HEK293 (cell line): Measurements from ENCODE around the gene LMF1.

Experiments used
- CTCF ChIA-PET: fragments of 350-600 bp; formaldehyde crosslinking; extraction: SDS; loops from one replicate; lab custom pipeline; 2021; ENCODE audit warnings: antibody characterized with exemption; lab: Yijun Ruan, JAX
- POLR2A ChIA-PET: fragments of 300-600 bp; formaldehyde crosslinking; extraction: SDS; loops from one replicate; lab custom pipeline; 2020; ENCODE audit warnings: antibody characterized with exemption, inconsistent platforms; lab: Yijun Ruan, JAX
- H3K27ac ChIP-seq: fragments of 200-500 bp; sonication (Bioruptor generic); 2 replicates; pipeline ENCODE4 v1.5.1; 2014; ENCODE audit warnings: low read depth, low read length, control low read depth, inconsistent platforms; ENCODE audit errors: extremely low read depth
- H3K36me3 ChIP-seq, 2 experiments: fragments of 200-500 bp in 1 of 2; sonication (Bioruptor generic) in 1 of 2; 1 replicate in 1 of 2; 2 replicates in 1 of 2; pipeline ENCODE4 v1.5.1; 2014 to 2017; ENCODE audit warnings: inconsistent platforms in 2 of 2, low read length in 2 of 2; ENCODE audit not compliant: control insufficient read depth in 2 of 2, insufficient read depth in 1 of 2
- H3K4me1 ChIP-seq: fragments of 200-500 bp; sonication (Bioruptor generic); 2 replicates; pipeline ENCODE4 v1.5.1; 2014; ENCODE audit warnings: mild to moderate bottlenecking, low read length, inconsistent platforms; ENCODE audit not compliant: control insufficient read depth, insufficient read depth
- H3K4me3 ChIP-seq: 2 replicates; pipeline ENCODE4 v1.5.1; 2011; ENCODE audit warnings: low read depth, mild to moderate bottlenecking, control low read depth, low read length, moderate library complexity
- H3K9me3 ChIP-seq: fragments of 200-500 bp; sonication (Bioruptor generic); 2 replicates; pipeline ENCODE4 v1.5.1; 2014; ENCODE audit warnings: low read depth, low read length, inconsistent platforms; ENCODE audit not compliant: control insufficient read depth, insufficient read depth
- BCL6B ChIP-seq: fragments of 450-650 bp; formaldehyde crosslinking; IDR thresholded peaks from 2 replicates; pipeline ENCODE4 v1.5.1; 2017; ENCODE audit warnings: missing biosample characterization, missing genetic modification characterization
- GLI4 ChIP-seq: fragments of 450-650 bp; formaldehyde crosslinking; IDR thresholded peaks from 2 replicates; pipeline ENCODE4 v1.5.1; 2016; ENCODE audit warnings: missing biosample characterization, missing genetic modification characterization
- GLIS2 ChIP-seq: fragments of 450-650 bp; formaldehyde crosslinking; IDR thresholded peaks from 2 replicates; pipeline ENCODE4 v1.5.1; 2016; ENCODE audit warnings: missing biosample characterization, missing genetic modification characterization
- OSR2 ChIP-seq: fragments of 450-650 bp; formaldehyde crosslinking; IDR thresholded peaks from 2 replicates; pipeline ENCODE4 v1.5.1; 2016; ENCODE audit warnings: missing biosample characterization, missing genetic modification characterization
- RBAK ChIP-seq: fragments of 450-650 bp; formaldehyde crosslinking; IDR thresholded peaks from 2 replicates; pipeline ENCODE4 v1.5.1; 2016; ENCODE audit warnings: missing biosample characterization, missing genetic modification characterization
- REST ChIP-seq: fragments of 450-650 bp; formaldehyde crosslinking; IDR thresholded peaks from 2 replicates; pipeline ENCODE4 v1.5.1; 2016; ENCODE audit warnings: missing biosample characterization, missing genetic modification characterization
- ZBTB1 ChIP-seq: fragments of 450-650 bp; formaldehyde crosslinking; IDR thresholded peaks from 2 replicates; pipeline ENCODE4 v1.5.1; 2016; ENCODE audit warnings: missing biosample characterization, missing genetic modification characterization
- ZBTB48 ChIP-seq: fragments of 450-650 bp; formaldehyde crosslinking; IDR thresholded peaks from 2 replicates; pipeline ENCODE4 v1.5.1; 2016; ENCODE audit warnings: missing biosample characterization, missing genetic modification characterization
- ZBTB8A ChIP-seq: fragments of 450-650 bp; formaldehyde crosslinking; IDR thresholded peaks from 2 replicates; pipeline ENCODE4 v1.5.1; 2016; ENCODE audit warnings: missing biosample characterization, missing genetic modification characterization
- ZFP37 ChIP-seq: fragments of 450-650 bp; formaldehyde crosslinking; IDR thresholded peaks from 2 replicates; pipeline ENCODE4 v1.5.1; 2016; ENCODE audit warnings: missing biosample characterization, missing genetic modification characterization
- ZNF146 ChIP-seq: fragments of 450-650 bp; formaldehyde crosslinking; IDR thresholded peaks from 2 replicates; pipeline ENCODE4 v1.5.1; 2016; ENCODE audit warnings: missing biosample characterization, missing genetic modification characterization
- ZNF2 ChIP-seq: fragments of 450-650 bp; formaldehyde crosslinking; IDR thresholded peaks from 2 replicates; pipeline ENCODE4 v1.5.1; 2016; ENCODE audit warnings: missing biosample characterization, missing genetic modification characterization
- ZNF214 ChIP-seq: fragments of 450-650 bp; formaldehyde crosslinking; IDR thresholded peaks from 2 replicates; pipeline ENCODE4 v1.5.1; 2017; ENCODE audit warnings: missing biosample characterization, mild to moderate bottlenecking, missing genetic modification characterization, borderline replicate concordance
- ZNF239 ChIP-seq: fragments of 450-650 bp; formaldehyde crosslinking; IDR thresholded peaks from 2 replicates; pipeline ENCODE4 v1.5.1; 2016; ENCODE audit warnings: missing biosample characterization, missing genetic modification characterization
- ZNF248 ChIP-seq: fragments of 450-650 bp; formaldehyde crosslinking; IDR thresholded peaks from 2 replicates; pipeline ENCODE4 v1.5.1; 2017; ENCODE audit warnings: missing biosample characterization, missing genetic modification characterization
- ZNF302 ChIP-seq: fragments of 450-650 bp; formaldehyde crosslinking; IDR thresholded peaks from 2 replicates; pipeline ENCODE4 v1.5.1; 2016; ENCODE audit warnings: missing biosample characterization, missing genetic modification characterization, low read depth
- ZNF311 ChIP-seq: fragments of 450-650 bp; formaldehyde crosslinking; IDR thresholded peaks from 2 replicates; pipeline ENCODE4 v1.5.1; 2017; ENCODE audit warnings: missing biosample characterization, missing genetic modification characterization, borderline replicate concordance
- ZNF366 ChIP-seq: fragments of 450-650 bp; formaldehyde crosslinking; conservative IDR thresholded peaks from 2 replicates; pipeline ENCODE4 v1.5.1; 2016; ENCODE audit warnings: missing biosample characterization, missing genetic modification characterization
- ZNF433 ChIP-seq: fragments of 450-650 bp; formaldehyde crosslinking; IDR thresholded peaks from 2 replicates; pipeline ENCODE4 v1.5.1; 2016; ENCODE audit warnings: missing biosample characterization, missing genetic modification characterization, low read depth
- ZNF473 ChIP-seq: fragments of 450-650 bp; formaldehyde crosslinking; IDR thresholded peaks from 2 replicates; pipeline ENCODE4 v1.5.1; 2017; ENCODE audit warnings: missing biosample characterization, missing genetic modification characterization
- ZNF555 ChIP-seq: fragments of 450-650 bp; formaldehyde crosslinking; conservative IDR thresholded peaks from 2 replicates; pipeline ENCODE4 v1.5.1; 2017; ENCODE audit warnings: missing biosample characterization, mild to moderate bottlenecking, missing genetic modification characterization, inconsistent platforms
- ZNF560 ChIP-seq: fragments of 450-650 bp; formaldehyde crosslinking; IDR thresholded peaks from 2 replicates; pipeline ENCODE4 v1.5.1; 2017; ENCODE audit warnings: missing biosample characterization, missing genetic modification characterization, borderline replicate concordance
- ZNF600 ChIP-seq: fragments of 450-650 bp; formaldehyde crosslinking; IDR thresholded peaks from 2 replicates; pipeline ENCODE4 v1.5.1; 2016; ENCODE audit warnings: missing biosample characterization, missing genetic modification characterization
- ZNF610 ChIP-seq: fragments of 450-650 bp; formaldehyde crosslinking; IDR thresholded peaks from 2 replicates; pipeline ENCODE4 v1.5.1; 2016; ENCODE audit warnings: missing biosample characterization, missing genetic modification characterization, borderline replicate concordance
- ZNF623 ChIP-seq: fragments of 450-650 bp; formaldehyde crosslinking; IDR thresholded peaks from 2 replicates; pipeline ENCODE4 v1.5.1; 2016; ENCODE audit warnings: missing biosample characterization, missing genetic modification characterization
- ZNF664 ChIP-seq: fragments of 450-650 bp; formaldehyde crosslinking; IDR thresholded peaks from 2 replicates; pipeline ENCODE4 v1.5.1; 2016; ENCODE audit warnings: missing biosample characterization, missing genetic modification characterization
- ZNF692 ChIP-seq: fragments of 450-650 bp; formaldehyde crosslinking; IDR thresholded peaks from 2 replicates; pipeline ENCODE4 v1.5.1; 2016; ENCODE audit warnings: missing biosample characterization, missing genetic modification characterization
- ZNF843 ChIP-seq: fragments of 450-650 bp; formaldehyde crosslinking; IDR thresholded peaks from 2 replicates; pipeline ENCODE4 v1.5.1; 2016; ENCODE audit warnings: missing biosample characterization, missing genetic modification characterization

The LMF1 gene

GRCh38 chr16:924063-924462, 46.7 kb downstream of the LMF1 start (continued):
- TF ChIP-seq ZNF2 (tag by site-specific recombination) (no peak), ZNF555 (tag by site-specific recombination) (no peak), ZBTB8A (tag by site-specific recombination) (no peak), RBAK (no peak), OSR2 (tag by site-specific recombination) (no peak)

GRCh38 chr16:923184-923583, 47.6 kb downstream of the LMF1 start:
- ChIA-PET CTCF (no interaction called here), POLR2A (no interaction called here)
- Histone ChIP-seq H3K9me3 (no peaks in the 10 kb centered on the region), H3K36me3 (peaks cover 0 to 7% of the 10 kb centered on the region in 2 experiments; a peak in 1 of 3 replicates), H3K4me3 (no peak overlapping the region), H3K4me1 (no peaks in the 10 kb centered on the region), H3K27ac (no peak overlapping the region)
- TF ChIP-seq ZNF214 (tag by site-specific recombination) (no peak), ZFP37 (no peak), ZNF433 (no peak), ZNF302 (tag by site-specific recombination) (no peak), ZNF600 (tag by site-specific recombination) (no peak), GLI4 (tag by site-specific recombination) (no peak), ZNF146 (tag by site-specific recombination) (no peak), ZNF843 (tag by site-specific recombination) (no peak), ZNF692 (tag by site-specific recombination) (no peak), ZNF366 (tag by site-specific recombination) (no peak), ZNF311 (tag by site-specific recombination) (no peak), ZNF610 (no peak), ZNF239 (tag by site-specific recombination) (no peak), ZNF248 (tag by site-specific recombination) (no peak)
- TF ChIP-seq, all 188 proteins: peak for 0

- no peak for TF ChIP-seq ZFP37
- TF ChIP-seq ZNF623 (tag by site-specific recombination): no peak
- TF ChIP-seq GLIS2 (tag by site-specific recombination): no peak
- no peak for TF ChIP-seq ZNF560 (tag by site-specific recombination)
- Histone ChIP-seq H3K4me3 (no peak overlapping the region), H3K9me3 (no peaks in the 10 kb centered on the region), H3K4me1 (no peaks in the 10 kb centered on the region), H3K27ac (no peak overlapping the region), H3K36me3 (peaks cover 0 to 7% of the 10 kb centered on the region in 2 experiments; a peak in 1 of 3 replicates)
- CTCF ChIA-PET: no interaction called here
- POLR2A ChIA-PET: no interaction called here
Measured at GRCh38 chr16:922051-922450, 48.7 kb downstream of the LMF1 start.

- Histone ChIP-seq H3K4me1 (no peaks in the 10 kb centered on the region), H3K36me3 (peaks cover 0 to 7% of the 10 kb centered on the region in 2 experiments; a peak in 1 of 3 replicates), H3K9me3 (no peaks in the 10 kb centered on the region), H3K4me3 (no peak overlapping the region), H3K27ac (no peak overlapping the region)
- CTCF ChIA-PET: no interaction called here
- POLR2A ChIA-PET: no interaction called here
- no peak for TF ChIP-seq BCL6B
- TF ChIP-seq ZNF664: no peak
- TF ChIP-seq ZNF473 (tag by site-specific recombination): no peak
- TF ChIP-seq ZBTB48 (tag by site-specific recombination): no peak
- no peak for TF ChIP-seq REST
- no peak for TF ChIP-seq ZBTB1 (tag by site-specific recombination)
Measured at GRCh38 chr16:921321-921905, 49.4 kb downstream of the LMF1 start.
